ENCODE measurements around the gene ECI1.
A peak's percentile ranks its signal among the peaks of the same experiment; 100 is the strongest.

The ECI1 gene

DNA sequence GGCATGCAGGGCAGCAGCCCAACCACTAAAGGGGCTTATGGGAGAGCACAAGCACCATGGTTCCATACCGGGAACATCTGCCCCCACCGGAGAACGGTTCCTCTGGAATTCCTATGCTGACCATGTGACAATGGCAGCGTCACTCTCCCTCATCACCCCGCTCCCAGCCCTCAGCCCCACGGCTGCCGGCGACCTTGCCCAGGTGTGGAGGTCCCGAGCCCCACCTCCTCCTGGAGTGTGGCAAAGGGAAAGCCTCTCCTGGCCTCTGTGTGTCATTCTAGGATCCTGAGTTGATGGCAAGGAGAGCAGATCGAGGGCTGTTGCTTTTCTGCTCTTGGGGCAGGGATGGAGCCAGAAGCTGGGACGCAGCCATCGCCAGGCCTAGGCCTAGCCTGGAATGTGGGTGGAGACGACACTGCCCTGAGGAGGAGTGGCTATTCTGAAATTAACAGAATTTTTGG is 34.4 kb upstream of the ECI1 start:
- Histone ChIP-seq H2AFZ (ENCODE audit: low read length) (no peak overlapping the region), H3K27me3 (ENCODE audit: control insufficient read depth in 3 of 3, insufficient read depth in 3 of 3, low read depth in 1 of 3, low read length in 3 of 3) (no peaks in the 10 kb centered on the region), H3K4me3 (ENCODE audit: low read length in 2 of 2) (no peak overlapping the region), H4K8ac (ENCODE audit: low read depth, low read length) (no peak overlapping the region), H4K91ac (ENCODE audit: low read depth, low read length, poor library complexity) (no peak overlapping the region), H2BK120ac (ENCODE audit: low read depth, low read length) (no peak overlapping the region), H2BK5ac (ENCODE audit: low read length) (no peak overlapping the region), H3K4me1 (ENCODE audit: control insufficient read depth in 2 of 2, insufficient read depth in 1 of 2, low read depth in 1 of 2, low read length in 2 of 2) (no peaks in the 10 kb centered on the region), H3K23ac (ENCODE audit: low read depth, low read length, poor library complexity) (no peak overlapping the region), H3K79me1 (ENCODE audit: low read depth, low read length) (no peaks in the 10 kb centered on the region), H3K14ac (ENCODE audit: low read length) (no peak overlapping the region), H2BK15ac (ENCODE audit: low read length) (no peak overlapping the region), H2AK5ac (ENCODE audit: low read depth, low read length) (no peak overlapping the region), H3K4me2 (ENCODE audit: insufficient read depth, low read length, poor library complexity, severe bottlenecking) (no peak overlapping the region), H3K9ac (ENCODE audit: low read depth, low read length, poor library complexity) (no peak overlapping the region), H3K27ac (replicated peaks; ENCODE audit: low read length) (no peak overlapping the region), H2BK12ac (ENCODE audit: low read length) (no peak overlapping the region), H3K4ac (ENCODE audit: low read length) (no peak overlapping the region), H3K36me3 (replicated peaks in 1 of 2; ENCODE audit: control insufficient read depth in 2 of 2, insufficient read depth in 2 of 2, low read length in 2 of 2) (peaks cover 0 to 6% of the 10 kb centered on the region in 2 donors), H3K18ac (ENCODE audit: low read length) (no peak overlapping the region), H3K9me3 (replicated peaks in 1 of 2; ENCODE audit: control insufficient read depth in 2 of 2, insufficient read depth in 1 of 2, low read depth in 1 of 2, low read length in 2 of 2) (peaks cover 0 to 2% of the 10 kb centered on the region in 2 donors)
- no peak for DNase-seq (ENCODE audit: low spot score)
- WGBS, 2 donors (ENCODE audit: extremely low coverage in 2 of 2, insufficient read length in 2 of 2, insufficient replicate concordance in 1 of 2): no CpG with 5 or more reads among the region's 13 CpGs

DNA sequence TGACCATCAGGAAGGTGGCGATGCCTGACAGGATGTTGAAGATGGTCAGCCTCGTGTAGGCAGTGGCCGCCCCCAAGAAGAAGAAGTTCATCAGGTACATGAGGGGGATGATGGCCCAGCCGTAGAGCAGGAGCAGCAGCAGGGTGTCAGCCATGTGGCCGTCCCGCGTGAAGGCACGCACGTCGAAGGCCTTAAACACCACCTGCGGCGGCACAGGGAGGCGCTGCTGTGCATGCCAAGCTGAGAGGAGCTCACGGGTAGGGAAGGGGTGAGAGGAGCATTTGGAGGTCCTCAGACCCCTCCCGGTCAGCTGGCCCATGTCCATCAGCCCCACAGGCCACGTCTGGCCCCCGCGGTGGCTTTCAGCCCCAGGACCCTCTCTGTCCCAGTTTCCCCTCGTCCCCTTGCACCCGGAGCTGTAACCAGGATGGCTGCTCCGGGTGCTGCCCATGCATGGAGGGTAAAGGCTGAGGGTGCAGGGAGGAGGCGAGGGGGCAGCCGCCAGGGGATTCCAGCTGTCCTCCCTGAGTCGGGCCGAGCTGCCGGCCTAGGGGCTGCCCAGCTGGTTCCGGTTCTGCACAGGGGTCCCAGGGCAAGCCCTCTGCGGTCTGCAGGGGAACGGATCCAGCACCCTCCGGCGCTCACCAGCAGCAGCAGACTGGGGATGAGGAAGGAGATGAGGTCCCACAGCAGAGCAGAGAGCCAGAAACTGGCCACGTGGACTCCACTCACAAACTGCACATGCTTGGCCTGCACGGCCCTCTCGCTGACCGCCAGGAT is 33.6 kb upstream of the ECI1 start:
- no peak overlapping the region for H3K4ac ChIP-seq (ENCODE audit: low read length)
- WGBS, 2 donors (ENCODE audit: extremely low coverage in 2 of 2, insufficient read length in 2 of 2, insufficient replicate concordance in 1 of 2): no CpG with 5 or more reads among the region's 35 CpGs

GRCh38 chr16:2284001-2284770 is 32.8 kb upstream of the ECI1 start:
- peak overlapping the region; percentile 44 for H3K9ac ChIP-seq (ENCODE audit: low read depth, low read length, poor library complexity)
- no peak overlapping the region for H2BK5ac ChIP-seq (ENCODE audit: low read length)
- H2BK120ac ChIP-seq (ENCODE audit: low read depth, low read length): no peak overlapping the region
- no peak overlapping the region for H3K18ac ChIP-seq (ENCODE audit: low read length)
- peak overlapping the region; percentile 73 for H2BK12ac ChIP-seq (ENCODE audit: low read length)
- H3K36me3 ChIP-seq (replicated peaks in 1 of 2; ENCODE audit: control insufficient read depth in 2 of 2, insufficient read depth in 2 of 2, low read length in 2 of 2): peaks cover 0 to 11% of the 10 kb centered on the region in 2 donors
- H3K23ac ChIP-seq (ENCODE audit: low read depth, low read length, poor library complexity): peak overlapping the region; percentile 75
- H3K27ac ChIP-seq (replicated peaks; ENCODE audit: low read length): no peak overlapping the region
- no peaks in the 10 kb centered on the region for H3K27me3 ChIP-seq (ENCODE audit: control insufficient read depth in 3 of 3, insufficient read depth in 3 of 3, low read depth in 1 of 3, low read length in 3 of 3)
- H2AFZ ChIP-seq (ENCODE audit: low read length): no peak overlapping the region
- no peak overlapping the region for H3K4me2 ChIP-seq (ENCODE audit: insufficient read depth, low read length, poor library complexity, severe bottlenecking)
- no peak overlapping the region for H2AK5ac ChIP-seq (ENCODE audit: low read depth, low read length)
- no peak overlapping the region for H4K91ac ChIP-seq (ENCODE audit: low read depth, low read length, poor library complexity)
- no peak overlapping the region for H2BK15ac ChIP-seq (ENCODE audit: low read length)
- no peaks in the 10 kb centered on the region for H3K79me1 ChIP-seq (ENCODE audit: low read depth, low read length)
- no peaks in the 10 kb centered on the region for H3K4me1 ChIP-seq (ENCODE audit: control insufficient read depth in 2 of 2, insufficient read depth in 1 of 2, low read depth in 1 of 2, low read length in 2 of 2)
- no peak overlapping the region for H3K4me3 ChIP-seq (ENCODE audit: low read length in 2 of 2)
- no peak overlapping the region for H3K4ac ChIP-seq (ENCODE audit: low read length)
- DNase-seq (ENCODE audit: low spot score): no peak
- peaks cover 0 to 2% of the 10 kb centered on the region in 2 donors for H3K9me3 ChIP-seq (replicated peaks in 1 of 2; ENCODE audit: control insufficient read depth in 2 of 2, insufficient read depth in 1 of 2, low read depth in 1 of 2, low read length in 2 of 2)
- H3K14ac ChIP-seq (ENCODE audit: low read length): peak overlapping the region; percentile 63
- no CpG with 5 or more reads among the region's 37 CpGs for WGBS, 2 donors (ENCODE audit: extremely low coverage in 2 of 2, insufficient read length in 2 of 2, insufficient replicate concordance in 1 of 2)
- H4K8ac ChIP-seq (ENCODE audit: low read depth, low read length): no peak overlapping the region

More for the DNA sequence above, 33.6 kb upstream of the ECI1 start:
- no peak for DNase-seq (ENCODE audit: low spot score)
- Histone ChIP-seq H3K36me3 (replicated peaks in 1 of 2; ENCODE audit: control insufficient read depth in 2 of 2, insufficient read depth in 2 of 2, low read length in 2 of 2) (peaks cover 0 to 11% of the 10 kb centered on the region in 2 donors), H3K4me2 (ENCODE audit: insufficient read depth, low read length, poor library complexity, severe bottlenecking) (no peak overlapping the region), H3K9me3 (replicated peaks in 1 of 2; ENCODE audit: control insufficient read depth in 2 of 2, insufficient read depth in 1 of 2, low read depth in 1 of 2, low read length in 2 of 2) (peaks cover 0 to 2% of the 10 kb centered on the region in 2 donors), H3K27me3 (ENCODE audit: control insufficient read depth in 3 of 3, insufficient read depth in 3 of 3, low read depth in 1 of 3, low read length in 3 of 3) (no peaks in the 10 kb centered on the region), H3K4me3 (ENCODE audit: low read length in 2 of 2) (no peak overlapping the region), H2BK15ac (ENCODE audit: low read length) (no peak overlapping the region), H2AFZ (ENCODE audit: low read length) (no peak overlapping the region), H3K14ac (ENCODE audit: low read length) (peak overlapping the region; percentile 63), H2BK12ac (ENCODE audit: low read length) (no peak overlapping the region), H3K23ac (ENCODE audit: low read depth, low read length, poor library complexity) (peak overlapping the region; percentile 75), H3K18ac (ENCODE audit: low read length) (no peak overlapping the region), H3K27ac (replicated peaks; ENCODE audit: low read length) (no peak overlapping the region), H2BK120ac (ENCODE audit: low read depth, low read length) (no peak overlapping the region), H2AK5ac (ENCODE audit: low read depth, low read length) (no peak overlapping the region), H4K8ac (ENCODE audit: low read depth, low read length) (no peak overlapping the region), H3K9ac (ENCODE audit: low read depth, low read length, poor library complexity) (no peak overlapping the region), H4K91ac (ENCODE audit: low read depth, low read length, poor library complexity) (no peak overlapping the region), H3K4me1 (ENCODE audit: control insufficient read depth in 2 of 2, insufficient read depth in 1 of 2, low read depth in 1 of 2, low read length in 2 of 2) (no peaks in the 10 kb centered on the region), H3K79me1 (ENCODE audit: low read depth, low read length) (no peaks in the 10 kb centered on the region), H2BK5ac (ENCODE audit: low read length) (no peak overlapping the region)

All from neuronal stem cell (in vitro differentiated cells).